Inflammatory macrophage treated with lipopolysaccharide for 4 hours (primary cell): ENCODE results near the gene TTC32.

Experiments used
- DNase-seq: peaks from one replicate; pipeline ENCODE4 v3.0.0-alpha.2; 2020

TTC32 gene

DNA sequence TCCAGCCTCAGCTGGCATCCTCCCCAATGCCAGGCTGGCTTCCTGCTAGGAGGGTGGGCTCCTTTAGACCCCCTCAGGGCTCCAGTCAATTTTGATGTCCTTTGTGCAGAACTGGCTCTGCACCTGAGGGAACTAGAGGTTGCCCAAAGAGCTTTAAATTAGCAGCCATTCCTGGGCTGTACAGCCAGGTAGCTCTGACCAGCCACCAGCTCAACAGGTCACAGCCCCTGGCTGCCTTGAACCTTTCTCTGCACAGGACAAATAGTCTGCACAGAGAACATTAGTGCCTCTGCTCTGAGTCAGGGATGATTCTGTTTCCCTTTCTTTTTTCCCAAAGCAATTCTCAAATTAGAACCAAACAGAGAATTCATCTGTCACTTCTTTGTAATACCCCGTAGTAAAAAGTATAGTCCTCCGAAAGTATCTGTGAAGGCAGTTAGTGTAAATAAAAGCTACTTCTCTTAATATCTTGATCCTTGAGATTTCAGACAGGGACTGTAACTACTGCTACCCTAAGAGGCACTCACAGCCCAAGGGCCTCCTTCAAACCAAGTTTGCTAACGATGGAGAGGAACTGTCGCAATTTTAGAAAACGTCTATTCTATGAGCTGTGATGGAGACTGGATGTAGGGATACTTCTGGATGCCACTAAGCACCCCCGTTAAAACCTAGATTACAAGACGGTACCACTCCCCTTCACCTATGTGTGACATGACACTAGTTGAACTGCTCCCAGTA, 3.0 kb downstream of the TTC32 start:
- DNase-seq, result no peak

DNA sequence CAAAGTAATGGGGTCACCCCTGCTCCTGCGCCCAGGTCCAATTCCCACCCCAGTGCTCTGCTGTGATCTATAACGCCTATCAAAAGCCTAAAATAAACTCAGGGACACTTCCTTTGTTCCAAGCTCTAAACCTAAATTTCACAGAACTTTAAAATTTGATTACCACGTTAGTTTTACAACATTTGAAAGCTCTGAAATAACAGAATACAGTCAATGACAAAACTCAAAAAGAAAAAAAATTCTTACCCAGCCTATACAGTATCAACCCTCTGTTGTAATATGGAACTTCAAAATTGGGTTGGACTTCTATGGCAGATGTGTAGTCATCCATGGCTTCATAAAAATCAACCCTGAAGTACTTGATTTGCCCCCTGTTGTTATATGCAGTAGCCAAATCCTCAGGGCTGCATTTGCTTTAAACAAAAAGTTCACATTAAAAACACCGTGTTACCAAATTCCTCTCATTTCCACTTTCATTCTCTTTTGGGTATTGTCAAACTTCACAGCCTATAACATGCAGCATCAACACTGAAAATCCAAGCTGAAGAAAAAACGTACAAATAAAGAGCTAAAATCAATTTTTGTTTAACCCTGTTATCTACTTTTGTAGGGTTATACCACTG, 4.0 kb downstream of the TTC32 start:
- DNase-seq, result no peak

DNA sequence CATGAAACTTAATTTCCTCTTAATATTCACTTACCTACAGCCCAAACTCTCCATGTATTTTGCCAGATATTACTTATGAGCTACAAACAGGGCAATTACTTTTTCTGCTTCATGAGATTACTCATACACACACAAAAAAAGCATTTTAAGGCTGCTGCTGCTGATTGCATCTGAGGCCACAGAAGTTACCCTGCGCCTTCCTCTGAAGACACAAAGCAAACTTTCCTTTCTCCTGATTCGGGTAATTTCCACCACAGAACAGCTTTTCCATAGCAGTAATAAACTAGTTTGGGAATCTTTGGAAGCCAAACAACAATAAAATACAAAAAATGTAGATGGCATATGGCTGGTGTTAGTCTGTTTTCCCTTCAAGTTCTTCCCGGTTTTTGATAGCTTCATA, 6.2 kb downstream of the TTC32 start:
- DNase-seq, result no peak

DNA sequence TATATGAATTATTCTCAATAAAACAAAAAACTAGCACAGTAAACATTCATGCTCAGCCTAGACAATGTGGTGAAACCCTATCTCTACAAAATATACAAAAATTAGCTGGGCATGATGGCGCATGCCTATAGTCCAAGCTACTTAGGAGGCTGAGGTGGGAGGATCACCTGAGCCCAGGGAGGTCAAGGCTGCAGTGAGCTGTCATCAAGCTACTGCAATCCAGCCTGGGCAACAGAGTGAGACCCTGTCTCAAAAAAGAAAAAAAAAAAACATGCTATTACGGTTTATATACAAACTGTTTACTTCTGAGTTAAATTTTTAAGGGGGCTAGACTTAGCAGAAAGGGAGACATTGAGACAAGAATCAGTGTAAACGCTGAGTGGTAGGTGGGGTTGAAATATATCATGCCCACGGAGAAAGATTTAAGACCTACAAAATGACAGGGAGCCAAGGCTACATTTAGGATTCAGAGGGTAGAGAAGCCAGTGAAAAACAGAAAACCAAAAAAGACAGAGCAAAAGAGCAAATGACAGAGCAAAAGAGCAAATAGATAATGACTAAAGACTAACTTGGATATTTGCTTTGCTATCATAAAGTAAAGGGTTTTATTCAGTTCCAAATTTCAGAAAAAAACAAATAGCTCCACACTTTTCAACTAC, 7.5 kb downstream of the TTC32 start:
- no peak for DNase-seq

DNA sequence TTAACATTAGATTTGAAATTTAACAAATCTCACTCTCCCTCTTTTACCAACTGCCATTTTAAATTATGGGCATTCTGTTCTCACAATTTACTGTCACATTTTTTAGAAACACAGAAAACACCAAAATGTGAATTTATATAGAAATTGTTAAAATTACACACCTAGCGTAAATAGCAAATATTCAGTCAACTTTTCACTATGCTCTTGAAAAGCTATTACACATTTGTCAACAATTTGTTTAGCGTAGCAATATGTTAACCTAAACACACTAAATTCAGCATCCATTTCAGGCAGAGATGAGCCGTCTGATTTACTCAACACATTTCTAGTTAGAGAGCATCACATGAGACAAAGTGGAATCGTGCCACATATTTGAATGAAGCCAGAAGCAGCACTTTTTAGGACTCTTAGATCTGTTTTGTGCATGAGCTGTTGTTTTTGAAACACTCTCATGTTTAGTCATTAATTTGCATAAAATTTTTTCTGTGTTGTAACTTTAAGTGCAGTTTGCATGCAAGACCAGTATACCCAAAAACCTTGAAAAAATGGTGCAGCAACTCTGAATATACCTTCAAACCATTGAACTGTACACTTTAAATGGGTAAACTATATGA, 8.2 kb downstream of the TTC32 start:
- peak; percentile 45 for DNase-seq

DNA sequence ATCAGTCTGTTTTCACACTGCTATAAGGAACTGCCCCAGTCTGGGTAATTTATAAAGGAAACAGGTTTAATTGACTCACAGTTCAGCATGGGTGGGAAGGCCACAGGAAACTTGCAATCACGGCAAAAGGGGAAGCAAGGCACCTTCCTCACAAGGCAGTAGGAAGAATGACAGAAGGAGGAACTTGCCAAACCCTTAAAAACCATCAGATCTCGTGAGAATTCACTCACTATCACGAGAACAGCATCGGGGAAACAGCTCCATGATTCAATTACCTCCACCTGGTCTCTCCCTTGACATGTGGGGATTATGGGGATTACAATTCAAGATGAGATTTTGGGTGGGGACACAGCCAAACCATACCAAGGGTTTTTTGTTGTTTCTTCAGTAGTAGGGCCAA, 9.8 kb downstream of the TTC32 start:
- DNase-seq, result peak; percentile 93

DNA sequence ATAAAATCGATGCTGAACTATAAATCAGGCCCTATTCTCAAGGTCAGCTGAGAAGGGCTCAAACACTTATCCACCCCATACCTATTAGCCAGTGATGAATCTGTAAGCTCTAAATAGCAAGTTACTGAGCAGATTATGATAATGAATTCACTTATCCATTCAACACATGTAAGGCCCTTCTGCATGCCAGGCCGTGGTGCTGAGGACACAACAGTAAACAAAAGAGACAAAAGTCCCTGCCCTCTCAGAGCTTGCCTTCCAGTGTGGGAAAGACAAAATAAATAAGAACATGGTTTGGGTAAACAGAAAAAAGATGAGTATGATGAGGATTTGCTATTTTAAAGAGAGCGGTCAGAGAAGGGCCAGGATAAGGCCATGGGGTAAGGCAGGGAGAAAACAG, 11.7 kb downstream of the TTC32 start:
- no peak for DNase-seq

DNA sequence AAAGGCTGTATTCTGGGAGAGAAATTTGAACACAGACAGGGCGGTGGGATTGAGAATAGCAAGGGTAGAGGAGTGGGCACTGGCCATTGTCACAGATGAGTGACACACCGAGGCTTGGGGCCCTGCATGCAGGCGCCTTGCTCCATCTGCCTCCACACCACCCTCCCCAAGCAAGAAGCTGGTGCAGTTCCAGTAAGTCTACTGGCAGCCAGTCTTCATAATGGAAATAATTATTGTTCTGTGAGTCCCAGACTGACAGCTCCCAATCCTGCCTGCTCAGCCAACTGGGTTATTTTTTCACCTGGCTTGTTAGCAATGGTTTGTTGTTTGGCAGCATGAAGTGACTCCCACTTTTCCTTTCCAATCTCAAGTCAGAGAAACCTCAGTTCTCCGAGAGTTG, 13.0 kb downstream of the TTC32 start:
- DNase-seq, result no peak

DNA sequence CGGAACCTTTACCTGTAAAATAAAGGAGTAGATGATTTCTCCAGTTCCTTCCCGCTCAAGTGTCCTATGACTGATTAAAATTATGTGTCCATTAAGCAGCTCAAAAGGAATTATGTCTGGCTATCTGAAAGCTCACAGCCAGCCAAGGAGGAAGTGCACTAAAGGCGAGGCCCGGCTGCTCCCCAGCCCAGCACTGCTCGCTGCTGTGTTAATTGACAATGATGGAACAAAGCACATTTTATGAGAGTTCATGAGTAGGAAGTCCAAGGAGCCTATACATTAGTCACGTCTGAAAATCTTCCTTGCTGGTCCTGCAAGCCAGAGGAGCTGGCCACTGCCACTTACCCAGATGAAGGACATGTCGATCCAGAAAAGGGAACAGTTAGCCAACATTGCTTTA, 14.3 kb downstream of the TTC32 start:
- peak; percentile 39 for DNase-seq

DNA sequence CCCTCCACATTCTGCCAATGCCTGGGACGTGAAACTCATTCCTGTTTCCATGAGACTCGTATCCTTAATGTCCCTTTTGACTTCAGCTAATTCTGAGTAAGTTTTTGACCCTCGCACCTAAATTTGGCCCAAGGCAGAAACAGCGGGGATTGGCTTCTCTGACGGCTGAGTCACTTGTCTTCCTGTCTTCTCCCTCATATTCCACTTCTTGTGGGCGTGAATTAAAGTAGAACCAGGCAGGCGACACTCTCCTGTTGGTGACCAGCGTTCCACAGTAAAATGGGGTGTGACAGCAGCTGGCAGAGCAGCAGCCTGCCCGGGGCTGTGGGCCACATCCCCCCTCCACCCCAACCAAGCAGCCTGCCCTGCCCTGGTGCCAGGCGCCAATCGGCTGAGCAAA, 15.5 kb downstream of the TTC32 start:
- DNase-seq, result no peak

DNA sequence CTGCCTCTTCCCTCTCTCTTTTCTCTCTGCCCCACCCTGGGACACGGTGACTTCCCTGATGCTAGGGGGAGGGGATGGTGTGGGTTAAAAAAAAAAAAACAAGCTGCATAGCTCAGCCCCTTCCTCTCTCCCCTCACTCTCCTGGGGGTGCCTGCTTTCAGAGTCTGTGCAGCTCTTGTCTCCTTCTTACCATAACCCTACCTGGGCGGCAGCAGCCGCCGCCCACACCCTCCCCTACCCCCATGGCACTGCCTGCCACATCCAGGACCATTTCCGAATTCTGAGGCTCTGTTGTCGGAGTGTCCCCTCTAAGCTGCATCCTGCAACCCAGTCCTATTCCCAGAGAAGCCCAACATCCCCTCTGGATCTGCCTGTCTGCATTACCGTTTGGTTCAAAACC, 16.0 kb downstream of the TTC32 start:
- DNase-seq, result no peak

DNA sequence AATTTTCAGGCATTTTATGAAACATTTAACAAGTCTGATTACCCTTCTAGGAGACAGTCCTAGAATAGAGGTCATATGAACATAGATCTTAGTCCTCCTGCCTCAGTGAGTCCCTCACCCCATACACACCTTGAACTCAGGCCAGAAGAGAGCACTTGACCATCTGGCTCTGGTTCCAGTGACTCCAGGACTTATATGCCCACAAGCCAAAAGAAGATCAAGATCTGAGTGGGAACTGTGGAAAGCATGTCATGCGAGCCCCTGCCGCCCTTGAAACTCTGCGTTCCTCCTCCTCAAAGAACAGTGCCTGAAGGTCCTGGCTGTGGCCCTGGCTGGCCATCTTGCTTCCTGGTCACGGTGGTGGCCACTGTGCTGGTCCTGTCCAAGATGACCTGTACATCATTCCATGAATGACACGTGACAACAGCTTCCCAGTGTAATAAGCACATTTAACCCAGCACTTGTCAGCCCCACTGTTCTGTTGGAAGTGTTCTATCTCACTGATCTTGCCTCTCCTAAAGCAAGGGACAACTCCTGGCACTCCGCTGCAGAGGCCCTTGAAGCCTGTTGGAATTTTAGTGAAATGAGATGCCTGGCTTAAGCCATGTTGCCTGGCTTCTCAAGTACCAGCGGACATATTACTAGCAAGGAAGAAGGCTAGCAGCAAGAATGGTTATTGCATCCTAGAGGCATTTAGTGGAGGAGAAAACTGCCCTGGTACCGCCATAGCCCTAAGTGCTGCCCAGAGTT, 17.6 kb downstream of the TTC32 start:
- no peak for DNase-seq

DNA sequence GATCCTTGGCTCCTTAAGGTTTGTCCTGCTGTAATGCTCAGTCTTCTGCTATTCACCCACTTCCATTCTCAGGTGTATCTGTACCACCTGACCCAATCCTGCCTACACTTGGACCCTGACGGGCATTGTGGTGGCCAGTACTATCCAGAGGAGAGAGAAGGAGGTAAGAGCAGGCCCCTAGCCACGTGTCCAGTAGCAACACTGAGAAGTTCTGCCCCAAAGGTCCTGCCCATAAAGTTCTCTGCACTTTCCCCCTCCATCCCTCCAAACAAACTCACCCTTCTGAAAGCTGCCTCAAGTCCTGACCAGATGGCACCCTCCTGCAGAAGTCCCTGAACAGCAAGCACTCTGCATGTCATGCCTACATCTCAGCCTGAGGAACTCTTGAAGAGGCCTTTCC, 18.3 kb downstream of the TTC32 start:
- DNase-seq, result no peak

DNA sequence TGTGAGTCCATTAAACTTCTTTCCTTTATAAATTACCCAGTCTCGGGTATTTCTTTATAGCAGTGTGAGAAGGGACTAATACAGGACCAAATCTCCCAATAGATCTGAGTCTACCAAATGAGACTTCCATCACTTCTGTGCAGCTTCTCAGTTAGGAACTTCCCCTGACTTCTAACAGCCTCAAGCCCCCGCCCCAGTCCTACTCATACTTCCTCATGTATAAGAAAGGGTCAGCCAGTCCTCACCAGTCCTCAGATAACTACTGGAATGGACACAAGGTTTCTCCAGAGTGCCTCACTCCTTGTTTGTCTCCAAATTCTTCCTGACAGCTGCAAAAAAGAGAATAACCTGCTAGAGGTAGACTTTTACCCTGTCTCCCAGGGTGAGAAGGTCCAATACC, 19.5 kb downstream of the TTC32 start:
- no peak for DNase-seq

DNA sequence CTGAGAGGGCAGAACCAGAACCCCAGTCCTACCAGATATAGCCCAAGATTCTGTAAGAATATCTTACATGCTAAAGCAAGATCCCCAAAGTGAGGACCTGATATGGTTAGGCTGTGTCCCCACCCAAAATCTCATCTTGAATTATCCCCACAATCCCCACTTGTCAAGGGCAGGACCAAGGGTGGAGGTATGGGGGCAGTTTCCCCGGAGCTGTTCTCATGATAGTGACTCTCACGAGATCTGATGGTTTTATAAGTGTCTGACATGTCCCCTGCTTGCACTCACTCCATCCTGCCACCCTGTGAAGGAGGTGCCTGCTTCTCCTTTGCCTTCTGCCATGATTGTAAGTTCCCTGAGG, 19.9 kb downstream of the TTC32 start:
- DNase-seq, result no peak

DNA sequence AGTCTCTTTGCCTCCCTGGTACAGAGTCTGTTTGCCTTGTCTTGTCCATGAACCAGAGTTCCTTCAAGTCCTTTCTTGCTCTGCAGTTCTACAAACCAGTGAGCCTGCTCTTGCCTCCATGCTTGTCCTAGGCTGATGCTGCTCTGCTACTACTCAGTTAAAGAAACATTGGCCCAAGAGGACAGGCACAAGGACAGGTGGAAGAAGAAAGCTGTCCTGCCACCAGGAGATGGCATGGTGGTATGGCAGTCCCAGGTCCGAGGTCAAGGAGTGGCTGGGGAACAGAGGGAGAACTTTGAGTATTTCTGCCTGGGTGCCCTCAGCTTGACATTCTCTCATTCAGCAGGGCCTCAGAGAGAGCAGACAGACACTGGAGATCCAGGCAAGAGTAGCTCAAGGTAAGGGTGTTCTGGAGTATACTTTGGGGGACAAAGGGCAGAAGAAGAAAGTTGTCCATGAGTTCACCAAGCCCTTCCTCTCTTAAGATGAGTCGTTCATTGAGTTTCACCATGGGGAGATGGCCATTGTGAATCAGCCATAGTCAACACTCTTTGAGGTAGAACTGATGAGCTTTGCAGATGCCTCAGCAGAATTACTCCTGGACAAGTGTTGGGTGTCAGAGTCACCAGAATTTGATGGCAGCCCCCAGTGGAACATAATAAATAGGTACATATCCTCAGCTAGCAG, 20.4 kb downstream of the TTC32 start:
- DNase-seq, result peak; percentile 37

DNA sequence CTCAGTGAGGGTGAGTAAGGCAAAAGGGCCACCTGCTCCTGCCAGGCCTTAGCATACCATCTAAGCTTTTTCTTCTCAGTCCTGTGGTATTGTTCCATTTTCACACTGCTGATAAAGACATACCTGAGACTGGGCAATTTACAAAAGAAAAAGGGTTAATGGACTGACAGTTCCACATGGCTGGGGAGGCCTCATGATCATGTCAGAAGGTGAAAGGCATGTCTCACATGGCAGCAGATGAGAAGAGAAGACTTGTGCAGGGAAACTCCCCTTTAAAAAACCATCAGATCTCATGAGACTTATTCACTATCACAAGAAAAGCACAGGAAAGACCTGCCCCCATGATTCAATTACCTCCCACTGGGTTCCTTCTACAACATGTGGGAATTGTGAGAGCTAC, 21.6 kb downstream of the TTC32 start:
- peak; percentile 32 for DNase-seq

DNA sequence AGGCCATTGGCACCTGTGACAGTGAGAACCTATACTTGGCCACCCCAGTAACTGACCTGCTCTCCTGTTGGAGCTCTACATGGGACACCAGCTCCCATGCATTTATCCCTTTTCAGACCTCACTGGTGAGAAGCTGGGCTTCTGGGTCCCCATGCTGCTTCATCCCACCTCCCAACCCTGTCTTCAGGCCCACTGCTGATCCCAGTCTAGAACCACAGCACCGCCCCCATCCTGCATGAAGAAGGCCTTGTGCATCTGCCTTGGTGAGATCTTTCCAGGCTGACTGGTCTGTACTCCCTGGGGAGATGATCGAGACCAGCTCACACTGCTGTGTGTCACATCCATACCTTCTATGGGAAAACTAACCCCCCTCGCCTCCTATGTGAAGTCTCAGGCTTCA, 22.7 kb downstream of the TTC32 start:
- DNase-seq, result no peak

DNA sequence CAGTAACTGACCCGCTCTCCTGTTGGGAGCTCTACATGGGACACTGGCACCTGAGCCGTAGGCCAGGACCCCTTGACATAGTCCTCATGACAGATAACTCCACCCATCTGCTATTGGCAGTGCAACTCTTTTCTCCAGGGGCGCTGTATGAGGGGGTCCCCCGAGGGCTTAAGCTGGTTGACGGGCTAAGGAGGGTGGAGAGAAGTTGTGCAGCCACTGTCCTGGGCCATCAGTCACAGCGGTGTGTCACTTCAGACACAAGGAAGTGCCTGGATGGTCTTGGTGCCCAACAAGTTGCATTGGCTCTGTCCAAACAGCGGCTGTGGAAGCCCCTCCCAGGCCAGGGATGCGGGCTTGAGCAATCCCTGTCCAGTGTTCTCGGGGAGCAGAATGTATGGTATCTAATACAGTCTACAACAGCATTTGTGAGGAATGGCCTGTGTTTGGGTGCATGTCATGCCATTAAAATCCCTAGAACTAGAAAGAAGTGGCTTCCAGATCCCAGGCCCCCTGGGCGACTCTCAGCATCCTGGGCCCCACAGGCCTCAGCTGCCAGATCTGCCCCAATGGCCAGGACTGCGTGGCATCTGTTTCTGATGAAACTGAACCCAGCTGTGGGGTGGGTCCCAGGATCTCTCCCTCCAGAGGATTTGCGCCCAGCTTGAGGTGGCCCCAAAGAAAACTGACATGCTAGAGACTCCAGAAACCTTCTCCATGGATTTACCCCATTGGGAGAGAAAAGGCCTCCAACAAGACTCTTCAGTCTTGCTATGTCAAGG, 23.3 kb downstream of the TTC32 start:
- no peak for DNase-seq

DNA sequence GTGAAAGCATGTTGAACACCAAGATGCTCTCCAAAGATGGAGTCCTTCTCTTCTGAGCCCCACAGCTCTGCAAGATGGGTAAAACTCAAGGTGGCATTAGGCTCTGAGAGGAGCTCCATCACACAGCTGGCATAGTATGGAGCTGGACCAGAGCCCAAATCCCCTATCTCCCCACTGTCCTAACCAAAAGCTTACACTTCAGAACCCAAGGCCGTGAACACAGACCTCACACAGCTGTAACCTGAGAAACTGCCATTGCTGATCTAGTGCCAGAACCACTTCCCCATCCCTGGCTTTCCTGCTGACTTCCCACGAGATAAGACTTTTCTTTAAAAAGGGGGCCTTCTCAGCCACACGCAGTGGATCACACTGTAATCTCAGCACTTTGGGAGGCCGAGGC, 25.0 kb downstream of the TTC32 start:
- no peak for DNase-seq

DNA sequence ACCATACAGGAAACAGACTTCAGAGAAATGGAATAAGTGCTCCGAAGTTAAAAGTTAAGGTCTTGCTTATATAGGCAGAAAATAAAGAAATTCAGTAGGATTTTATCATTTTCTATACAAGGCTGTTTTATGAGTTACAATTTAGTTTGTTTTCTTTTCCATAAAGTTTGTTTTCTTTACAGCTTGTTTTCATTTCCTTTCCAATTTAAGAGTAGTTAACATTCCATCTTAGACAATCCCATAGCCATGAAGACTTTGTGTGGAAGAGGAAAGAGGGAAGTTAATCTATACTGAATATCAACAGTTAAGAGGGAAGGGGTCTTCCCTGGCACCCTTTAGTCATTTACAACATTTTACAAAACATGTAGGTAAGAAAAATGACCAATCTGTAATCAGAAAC, 26.5 kb downstream of the TTC32 start:
- DNase-seq, result no peak

DNA sequence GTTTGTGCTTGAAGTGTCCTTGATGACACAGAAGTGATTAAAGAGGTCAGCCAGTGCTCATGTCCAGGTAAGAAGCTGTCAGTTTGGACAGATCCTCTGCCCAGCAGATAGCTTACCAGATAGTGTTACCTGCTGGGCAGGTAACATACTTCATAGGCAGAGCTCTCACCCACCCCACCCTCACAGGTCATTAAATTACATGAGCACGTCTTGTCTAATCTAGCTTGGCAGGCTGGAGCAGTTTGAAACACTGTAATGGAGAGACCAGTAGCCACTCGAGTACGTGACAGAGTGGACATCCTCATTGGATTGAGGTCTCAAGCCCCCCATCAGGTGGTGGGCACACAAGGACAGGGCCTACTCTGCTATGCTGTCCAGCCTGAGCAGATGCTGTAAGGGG, 27.1 kb downstream of the TTC32 start:
- no peak for DNase-seq
